ENCODE results near the gene MCM9. TPM values are rescaled to one million over a fixed set of nuclear protein-coding genes. Genes with fewer than 3 reads are reported as not detected.

Gene MCM9
- polyA plus RNA-seq, 2 of the 4 experiments (the other 2 are of a cell fraction): 5.1 to 5.4 TPM

GRCh38 chr6:118917546-118918328, 17.2 kb downstream of the MCM9 start:
- no peak for ATAC-seq

GRCh38 chr6:118914598-118914997, 20.4 kb downstream of the MCM9 start:
- DNase-seq (ENCODE audit: low read depth in 1 of 2, low spot score in 1 of 2) (no peak), FAIRE-seq (no peak), ATAC-seq (no peak)
- CTCF ChIA-PET: no interaction called here
- TF ChIP-seq ZC3H11A (IDR thresholded peaks at IDR 0.05): no peak
- TF ChIP-seq SREBF2 (IDR thresholded peaks at IDR 0.05): no peak
- no peak for TF ChIP-seq HEYL (CRISPR knock-in tag; IDR thresholded peaks at IDR 0.05)
- TF ChIP-seq ATOH8 (CRISPR knock-in tag; IDR thresholded peaks at IDR 0.05; ENCODE audit: low read depth): no peak
- no peak for TF ChIP-seq PHF8 (IDR thresholded peaks at IDR 0.05; ENCODE audit: borderline replicate concordance, low read depth)
- TF ChIP-seq RFX5 (IDR thresholded peaks at IDR 0.05): no peak
- TF ChIP-seq ZSCAN20 (CRISPR knock-in tag; IDR thresholded peaks at IDR 0.05): no peak
- TF ChIP-seq MYC (IDR thresholded peaks at IDR 0.05; ENCODE audit: borderline replicate concordance, low read length): no peak
- TF ChIP-seq CTCF (IDR thresholded peaks at IDR 0.05): no peak
- TF ChIP-seq USF2 (IDR thresholded peaks at IDR 0.05): no peak
- Histone ChIP-seq H3K4me1 (no peaks in the 10 kb centered on the region), H3K4me2 (no peak overlapping the region), H3K27ac (no peak overlapping the region), H3K9me3 (no peaks in the 10 kb centered on the region), H3K4me3 (no peak overlapping the region)
- POLR2A ChIA-PET: no interaction called here

More at GRCh38 chr6:118917546-118918328, 17.2 kb downstream of the MCM9 start:
- ChIA-PET CTCF (interaction anchor here (0.6 kb wide), 1 partner anchor 432 kb away, joined by 3 read pairs; no protein-coding TSS in a partner anchor), POLR2A (no interaction called here)
- TF ChIP-seq EHMT2 (IDR thresholded peaks at IDR 0.05; ENCODE audit: low read depth) (no peak), SREBF2 (IDR thresholded peaks at IDR 0.05) (no peak), HOXB5 (CRISPR knock-in tag; IDR thresholded peaks at IDR 0.05) (no peak)
- H3K4me3 ChIP-seq: no peak overlapping the region
- no peaks in the 10 kb centered on the region for H3K4me1 ChIP-seq
- WGBS (ENCODE audit: missing lambda C conversion rate): 93% methylated on average over 5 of the region's 5 CpGs
- DNase-seq (ENCODE audit: low read depth in 1 of 2, low spot score in 1 of 2) (no peak), FAIRE-seq (no peak)
- no peak overlapping the region for H3K27ac ChIP-seq
- no peak overlapping the region for H3K4me2 ChIP-seq
- no peaks in the 10 kb centered on the region for H3K9me3 ChIP-seq

- Histone ChIP-seq H3K4me2 (no peak overlapping the region), H3K4me3 (no peak overlapping the region), H3K4me1 (no peaks in the 10 kb centered on the region), H3K27ac (no peak overlapping the region), H3K9me3 (no peaks in the 10 kb centered on the region)
- POLR2A ChIA-PET: no interaction called here
- 81% methylated on average over 2 of the region's 2 CpGs for WGBS (ENCODE audit: missing lambda C conversion rate)
- FAIRE-seq (no peak), DNase-seq (ENCODE audit: low read depth in 1 of 2, low spot score in 1 of 2) (no peak), ATAC-seq (no peak)
- CTCF ChIA-PET: no interaction called here
- no peak for TF ChIP-seq FOSB (CRISPR knock-in tag; IDR thresholded peaks at IDR 0.05)
- TF ChIP-seq ATOH8 (CRISPR knock-in tag; IDR thresholded peaks at IDR 0.05; ENCODE audit: low read depth): no peak
- no peak for TF ChIP-seq CBX8 (IDR thresholded peaks at IDR 0.05)
- no peak for TF ChIP-seq HDAC2 (IDR thresholded peaks at IDR 0.05)
- TF ChIP-seq REST (IDR thresholded peaks at IDR 0.05): no peak
- no peak for TF ChIP-seq HMGXB4 (CRISPR knock-in tag; IDR thresholded peaks at IDR 0.05; ENCODE audit: borderline replicate concordance)
- no peak for TF ChIP-seq ZFP36 (IDR thresholded peaks at IDR 0.05; ENCODE audit: borderline replicate concordance, partially characterized antibody)
- TF ChIP-seq JUN (IDR thresholded peaks at IDR 0.05): no peak
- no peak for TF ChIP-seq HOXA7 (CRISPR knock-in tag; IDR thresholded peaks at IDR 0.05)
- TF ChIP-seq CEBPB (IDR thresholded peaks at IDR 0.05): no peak
- TF ChIP-seq BCL3 (IDR thresholded peaks at IDR 0.05): no peak
These were observed 21.8 kb downstream of the MCM9 start for GRCh38 chr6:118913161-118913560.

All from A549 (cell line).